HepG2 (cell line): ENCODE data around the gene GNA14. TPM values are rescaled to one million over a fixed set of nuclear protein-coding genes. Genes with fewer than 3 reads are reported as not detected.

ENCODE experiments used
- ATAC-seq: fragments of 200-7000 bp; cut with Tn5 transposase; 3 replicates; pipeline ENCODE4 v1.9.1; 2020; ENCODE audit warnings: mild to moderate bottlenecking, moderate library complexity
- BruUV-seq: library from RNA; stranded (reverse); fragments of 400-500 nt; replicated peaks from 2 replicates; lab custom pipeline; 2021; lab: Mats Ljungman, UMichigan
- CTCF ChIA-PET: fragments of 300-600 bp; formaldehyde crosslinking; extraction: SDS; loops from one replicate; lab custom pipeline; 2021; ENCODE audit warnings: low total read pairs, inconsistent platforms, low intra/inter-chr PET ratio; lab: Yijun Ruan, JAX
- POLR2A ChIA-PET: fragments of 350-600 bp; sonication (Branson Sonifier 250); formaldehyde crosslinking; loops from one replicate; lab custom pipeline; 2020; ENCODE audit warnings: antibody characterized with exemption, inconsistent platforms; lab: Yijun Ruan, JAX
- DNase-seq: peaks from one replicate; pipeline ENCODE4 v3.0.0-alpha.2; 2015; ENCODE audit warnings: low spot score
- FAIRE-seq: peaks from 3 replicates; lab custom pipeline; 2011; peaks lifted over from hg19 to GRCh38; lab: Jason Lieb, UNC
- H2AFZ ChIP-seq: one replicate; pipeline ENCODE4 v1.6.1; 2011; ENCODE audit warnings: low read length, inconsistent platforms
- H3K27ac ChIP-seq: fragments of 300-600 bp; 3 replicates; pipeline ENCODE4 v1.8.0; 2011; ENCODE audit warnings: mixed run types, mild to moderate bottlenecking, mixed read lengths, low read length, inconsistent platforms; ENCODE audit not compliant: insufficient read depth; ENCODE audit errors: extremely low read length
- H3K27me3 ChIP-seq, 2 experiments: fragments of 200-600 bp in 1 of 2; 2 replicates in 1 of 2; 3 replicates in 1 of 2; pipeline versions ENCODE4 v1.6.0 to v1.8.0; 2011; ENCODE audit warnings: low read length in 2 of 2, mild to moderate bottlenecking in 2 of 2, moderate library complexity in 2 of 2, inconsistent platforms in 1 of 2; ENCODE audit not compliant: insufficient read depth in 2 of 2, control insufficient read depth in 1 of 2
- H3K36me3 ChIP-seq, 2 experiments: fragments of 200-600 bp in 1 of 2; replicated peaks in 1 of 2; 2 replicates in 1 of 2; 3 replicates in 1 of 2; pipeline versions ENCODE4 v1.5.1 to v1.8.0; 2011; ENCODE audit warnings: low read length in 2 of 2, inconsistent platforms in 1 of 2; ENCODE audit not compliant: insufficient read depth in 2 of 2, control insufficient read depth in 1 of 2
- H3K4me1 ChIP-seq: 2 replicates; pipeline ENCODE4 v1.5.1; 2012; ENCODE audit warnings: low read length, inconsistent platforms; ENCODE audit not compliant: insufficient read depth
- H3K4me2 ChIP-seq: 2 replicates; pipeline ENCODE4 v1.6.0; 2011; ENCODE audit warnings: low read depth, low read length, inconsistent platforms
- H3K4me3 ChIP-seq, 3 experiments: fragments of 200-600 bp in 1 of 3; sonication (generic), shearing (Covaris generic) in 1 of 3; replicated peaks in 1 of 3; 2 replicates each; pipeline ENCODE4 v1.5.1; 2011 to 2016; ENCODE audit warnings: low read length in 3 of 3, inconsistent platforms in 2 of 3, low read depth in 2 of 3, mild to moderate bottlenecking in 2 of 3, control low read depth in 1 of 3, mixed read lengths in 1 of 3; ENCODE audit not compliant: insufficient read depth in 1 of 3
- H3K79me2 ChIP-seq: one replicate; pipeline ENCODE4 v1.6.1; 2011; ENCODE audit warnings: low read length, inconsistent platforms; ENCODE audit not compliant: insufficient read depth
- H3K9ac ChIP-seq: 2 replicates; pipeline ENCODE4 v1.6.0; 2011; ENCODE audit warnings: mild to moderate bottlenecking, low read depth, low read length, inconsistent platforms; ENCODE audit not compliant: insufficient read depth
- H3K9me3 ChIP-seq: 2 replicates; pipeline ENCODE4 v1.5.1; 2012; ENCODE audit warnings: mild to moderate bottlenecking, low read length
- H4K20me1 ChIP-seq: 2 replicates; pipeline ENCODE4 v1.6.0; 2011; ENCODE audit warnings: inconsistent platforms, mild to moderate bottlenecking, low read length, moderate library complexity; ENCODE audit not compliant: insufficient read depth
- ARHGAP35 ChIP-seq: sonication (generic); formaldehyde crosslinking; IDR thresholded peaks from 2 replicates; pipeline ENCODE4 v1.9.0; 2022; ENCODE audit warnings: mild to moderate bottlenecking, inconsistent platforms, moderate library complexity, missing genetic modification reagents, borderline replicate concordance
- ATF4 ChIP-seq, 2 experiments: fragments of 450-650 bp in 1 of 2; sonication (generic) in 1 of 2; formaldehyde crosslinking; IDR thresholded peaks; 2 replicates each; pipeline versions ENCODE4 v1.5.0 to v1.8.0; 2020 to 2022; ENCODE audit warnings: mild to moderate bottlenecking in 1 of 2, missing genetic modification reagents in 1 of 2
- EP300 ChIP-seq, 3 experiments: sonication (generic) in 1 of 3; formaldehyde crosslinking in 1 of 3; IDR thresholded peaks; 2 replicates each; pipeline versions ENCODE4 v1.5.1 to v1.6.1; 2011 to 2020; ENCODE audit warnings: low read depth in 2 of 3, low read length in 2 of 3, borderline replicate concordance in 1 of 3, improper control_type of control experiment in 1 of 3, mild to moderate bottlenecking in 1 of 3, missing genetic modification reagents in 1 of 3, moderate library complexity in 1 of 3
- FOXA3 ChIP-seq: IDR thresholded peaks from 2 replicates; pipeline ENCODE4 v1.6.1; 2016; ENCODE audit warnings: missing genetic modification reagents, missing compliant biosample characterization
- GABPA ChIP-seq, 2 experiments: IDR thresholded peaks; 2 replicates each; pipeline ENCODE4 v1.6.1; 2011 to 2016; ENCODE audit warnings: low read depth in 2 of 2, low read length in 1 of 2, missing biosample characterization in 1 of 2, missing genetic modification characterization in 1 of 2
- MEIS1 ChIP-seq: sonication (generic); formaldehyde crosslinking; IDR thresholded peaks from 2 replicates; pipeline ENCODE4 v1.9.0; 2021; ENCODE audit warnings: mild to moderate bottlenecking, missing genetic modification reagents, moderate library complexity, borderline replicate concordance
- NR2F6 ChIP-seq, 2 experiments: IDR thresholded peaks; 2 replicates each; pipeline ENCODE4 v1.6.1; 2016; ENCODE audit warnings: antibody characterized with exemption in 1 of 2, mild to moderate bottlenecking in 1 of 2
- PHF21A ChIP-seq: sonication (generic); formaldehyde crosslinking; IDR thresholded peaks from 2 replicates; pipeline ENCODE4 v1.5.0; 2020; ENCODE audit warnings: mild to moderate bottlenecking, missing genetic modification reagents
- RELA ChIP-seq: sonication (generic); formaldehyde crosslinking; IDR thresholded peaks from 2 replicates; pipeline ENCODE4 v1.4.0; 2020; ENCODE audit warnings: missing genetic modification reagents
- RXRB ChIP-seq: IDR thresholded peaks from 2 replicates; pipeline ENCODE4 v1.6.1; 2016; ENCODE audit warnings: borderline replicate concordance, missing genetic modification reagents, missing compliant biosample characterization
- SALL1 ChIP-seq: sonication (generic); formaldehyde crosslinking; IDR thresholded peaks from 2 replicates; pipeline ENCODE4 v1.8.0; 2022; ENCODE audit warnings: mild to moderate bottlenecking, missing genetic modification reagents
- SRF ChIP-seq: IDR thresholded peaks from 2 replicates; pipeline ENCODE4 v1.6.1; 2011; ENCODE audit warnings: mild to moderate bottlenecking, low read depth, low read length, moderate library complexity
- ZFP1 ChIP-seq: IDR thresholded peaks from 2 replicates; pipeline ENCODE4 v1.6.1; 2016
- WGBS: methylation state at CpG from one replicate; pipeline ENCODE4 v1.1.6; 2017; ENCODE audit warnings: low lambda C conversion rate; 5-methylcytosine and 5-hydroxymethylcytosine counted together
- in situ Hi-C: cut with HindIII; loops from 2 replicates; pipeline ENCODE4 v1.10.0; 2017; ENCODE audit warnings: low pct_unique_long_range_greater_than_20kb; ENCODE audit not compliant: extremely low pct_ligation_motif_present
- intact Hi-C: fragments of 100-400 bp; cut with micrococcal nuclease; formaldehyde crosslinking; loops from one replicate; pipeline ENCODE4 v1.10.0; 2022; ENCODE audit not compliant: unreplicated experiment
- polyA plus RNA-seq, 8 experiments: library from polyadenylated mRNA; depleted of rRNA in 3 of 8; stranded (reverse) in 7 of 8; unstranded in 1 of 8; fragments of >200 nt; fragmentation: Illumina TruSeq in 4 of 8; extraction: Trizol in 4 of 8; gene quantifications; 2 replicates each; pipeline versions ENCODE4 v1.2.1 to v1.2.3, GENCODE V29; 2011 to 2016; ENCODE audit warnings: low read depth in 4 of 8, missing spikeins in 1 of 8, mixed read lengths in 1 of 8; ENCODE audit not compliant: insufficient read depth in 1 of 8
- total RNA-seq, 5 experiments: library from RNA; depleted of rRNA; stranded (reverse); fragments of >200 nt; fragmentation: Illumina TruSeq; extraction: Trizol; gene quantifications; 2 replicates each; pipeline ENCODE4 v1.2.3, GENCODE V29; 2016; ENCODE audit warnings: low read depth in 1 of 5
- TF ChIP-seq, protein P1 (sequence below): sonication (generic); formaldehyde crosslinking; IDR thresholded peaks from 2 replicates; pipeline ENCODE4 v1.5.0; 2020; ENCODE audit warnings: missing genetic modification reagents
- TF ChIP-seq, protein P2 (sequence below): sonication (generic); IDR thresholded peaks from 2 replicates; pipeline ENCODE4 v1.6.1; 2016; ENCODE audit warnings: low read depth, borderline replicate concordance
- TF ChIP-seq, protein P3 (sequence below): IDR thresholded peaks from 2 replicates; pipeline ENCODE4 v1.6.1; 2016; ENCODE audit warnings: control low read depth

Gene GNA14
- total and polyA plus RNA-seq, 2 of the 13 experiments (the other 11 are each of a cell fraction or from before 2014, with no cell fraction given) = not detected

- TF ChIP-seq GABPA (IDR thresholded peaks at IDR 0.05; ENCODE audit: low read depth, low read length) (no peak), GABPA (CRISPR knock-in tag; IDR thresholded peaks at IDR 0.05; ENCODE audit: low read depth) (peak; percentile 50), RXRB (CRISPR knock-in tag) (peak; percentile 73), PHF21A (CRISPR knock-in tag) (peak; percentile 41; the same call in 1 of the 2 replicates), ATF4 (CRISPR knock-in tag; IDR thresholded peaks at IDR 0.05) (peak in 1 of 2 experiments; percentile 84; a peak in 2 of 4 replicates)
- TF ChIP-seq, protein P1, sequence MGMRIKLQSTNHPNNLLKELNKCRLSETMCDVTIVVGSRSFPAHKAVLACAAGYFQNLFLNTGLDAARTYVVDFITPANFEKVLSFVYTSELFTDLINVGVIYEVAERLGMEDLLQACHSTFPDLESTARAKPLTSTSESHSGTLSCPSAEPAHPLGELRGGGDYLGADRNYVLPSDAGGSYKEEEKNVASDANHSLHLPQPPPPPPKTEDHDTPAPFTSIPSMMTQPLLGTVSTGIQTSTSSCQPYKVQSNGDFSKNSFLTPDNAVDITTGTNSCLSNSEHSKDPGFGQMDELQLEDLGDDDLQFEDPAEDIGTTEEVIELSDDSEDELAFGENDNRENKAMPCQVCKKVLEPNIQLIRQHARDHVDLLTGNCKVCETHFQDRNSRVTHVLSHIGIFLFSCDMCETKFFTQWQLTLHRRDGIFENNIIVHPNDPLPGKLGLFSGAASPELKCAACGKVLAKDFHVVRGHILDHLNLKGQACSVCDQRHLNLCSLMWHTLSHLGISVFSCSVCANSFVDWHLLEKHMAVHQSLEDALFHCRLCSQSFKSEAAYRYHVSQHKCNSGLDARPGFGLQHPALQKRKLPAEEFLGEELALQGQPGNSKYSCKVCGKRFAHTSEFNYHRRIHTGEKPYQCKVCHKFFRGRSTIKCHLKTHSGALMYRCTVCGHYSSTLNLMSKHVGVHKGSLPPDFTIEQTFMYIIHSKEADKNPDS (CRISPR knock-in tag) = no peak
Measured at GRCh38 chr9:77534376-77535057, 113.6 kb downstream of the GNA14 start (continued).

DNA sequence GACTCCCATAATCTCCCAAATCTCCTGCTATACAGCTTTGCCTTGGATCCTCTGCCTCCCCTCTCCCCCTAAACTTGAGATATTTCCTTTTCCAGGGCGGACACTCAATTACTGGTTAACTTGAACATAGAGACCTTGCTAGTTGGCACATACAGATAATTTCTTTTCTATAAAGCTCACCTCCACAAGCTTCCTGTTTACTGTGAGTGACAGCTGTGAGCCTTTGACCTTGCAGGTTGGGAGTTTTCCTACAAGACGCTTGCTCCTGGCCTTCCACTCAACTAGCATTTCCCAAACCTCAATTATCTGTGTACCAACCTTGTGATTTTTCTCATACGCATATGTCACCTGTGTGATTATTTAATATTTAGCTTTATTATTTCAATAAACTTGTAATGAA, 114.5 kb downstream of the GNA14 start:
- POLR2A ChIA-PET = no interaction called here
- Histone ChIP-seq H3K4me1 (peaks cover 42% of the 10 kb centered on the region), H3K27me3 (peaks cover 0 to 10% of the 10 kb centered on the region in 2 experiments; a peak in 1 of 5 replicates), H3K4me2 (peak overlapping the region; percentile 62), H2AFZ (no peak overlapping the region), H3K9ac (peak overlapping the region; percentile 32; the same call in 1 of the 2 replicates), H3K79me2 (no peaks in the 10 kb centered on the region), H4K20me1 (no peaks in the 10 kb centered on the region), H3K4me3 (peak overlapping the region in 1 of 3 experiments; percentile 21; a peak in 2 of 6 replicates), H3K36me3 (no peaks in the 10 kb centered on the region), H3K9me3 (no peaks in the 10 kb centered on the region), H3K27ac (peak overlapping the region; percentile 54)
- WGBS = 49% methylated on average over 3 of the region's 3 CpGs
- ATAC-seq (peak; percentile 9; the same call in 1 of the 3 replicates), FAIRE-seq (peak; percentile 18), DNase-seq (peak; percentile 24)
- CTCF ChIA-PET = no interaction called here
- in situ Hi-C loops (no loop called here), intact Hi-C loops (loop anchor here (2.0 kb wide), 2 partner anchors 21 to 41 kb away; no protein-coding TSS in a partner anchor)
- no TSS peak for BruUV-seq
- TF ChIP-seq RELA (no peak), FOXA3 (0 out of 2 replicates have a peak, but pooled peaks have one; percentile 15), SRF (no peak), MEIS1 (0 out of 2 replicates have a peak, but pooled peaks have one; percentile 4), NR2F6 (IDR thresholded peaks at IDR 0.05) (no peak; the same call in 1 of the 2 replicates), NR2F6 (CRISPR knock-in tag; IDR thresholded peaks at IDR 0.05) (0 out of 2 replicates have a peak, but pooled peaks have one; percentile 33), ARHGAP35 (no peak), EP300 (IDR thresholded peaks at IDR 0.05; ENCODE audit: low read depth in 2 of 2, low read length in 2 of 2) (0 out of 4 replicates have a peak, but pooled peaks of 1 of the 2 experiments have one; percentile 5), EP300 (CRISPR knock-in tag; IDR thresholded peaks at IDR 0.05; ENCODE audit: borderline replicate concordance) (no peak), ZFP1 (0 out of 2 replicates have a peak, but pooled peaks have one; percentile 35), SALL1 (CRISPR knock-in tag) (peak; percentile 20; the same call in 1 of the 2 replicates)
- TF ChIP-seq, protein P2, sequence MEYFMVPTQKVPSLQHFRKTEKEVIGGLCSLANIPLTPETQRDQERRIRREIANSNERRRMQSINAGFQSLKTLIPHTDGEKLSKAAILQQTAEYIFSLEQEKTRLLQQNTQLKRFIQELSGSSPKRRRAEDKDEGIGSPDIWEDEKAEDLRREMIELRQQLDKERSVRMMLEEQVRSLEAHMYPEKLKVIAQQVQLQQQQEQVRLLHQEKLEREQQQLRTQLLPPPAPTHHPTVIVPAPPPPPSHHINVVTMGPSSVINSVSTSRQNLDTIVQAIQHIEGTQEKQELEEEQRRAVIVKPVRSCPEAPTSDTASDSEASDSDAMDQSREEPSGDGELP = peak; percentile 71; the same call in 1 of the 2 replicates
- TF ChIP-seq, protein P3, sequence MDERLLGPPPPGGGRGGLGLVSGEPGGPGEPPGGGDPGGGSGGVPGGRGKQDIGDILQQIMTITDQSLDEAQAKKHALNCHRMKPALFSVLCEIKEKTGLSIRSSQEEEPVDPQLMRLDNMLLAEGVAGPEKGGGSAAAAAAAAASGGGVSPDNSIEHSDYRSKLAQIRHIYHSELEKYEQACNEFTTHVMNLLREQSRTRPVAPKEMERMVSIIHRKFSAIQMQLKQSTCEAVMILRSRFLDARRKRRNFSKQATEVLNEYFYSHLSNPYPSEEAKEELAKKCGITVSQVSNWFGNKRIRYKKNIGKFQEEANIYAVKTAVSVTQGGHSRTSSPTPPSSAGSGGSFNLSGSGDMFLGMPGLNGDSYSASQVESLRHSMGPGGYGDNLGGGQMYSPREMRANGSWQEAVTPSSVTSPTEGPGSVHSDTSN (CRISPR knock-in tag) = 0 out of 2 replicates have a peak, but pooled peaks have one; percentile 64
